GM08714 (cell line): ENCODE measurements around the gene L3MBTL4.

ENCODE experiments used
- H3K4me3 ChIP-seq: fragments of 200-500 bp; sonication (Bioruptor generic); 2 replicates; pipeline ENCODE4 v1.5.1; 2014; ENCODE audit warnings: mild to moderate bottlenecking, low read length, inconsistent platforms
- ZNF274 ChIP-seq: IDR thresholded peaks from 2 replicates; pipeline ENCODE4 v1.6.1; 2012; ENCODE audit warnings: mild to moderate bottlenecking, low read depth, low read length

Gene L3MBTL4

GRCh38 chr18:5980721-5981120 lies 434.0 kb downstream of the L3MBTL4 start:
- no peak overlapping the region for H3K4me3 ChIP-seq
- no peak for TF ChIP-seq ZNF274

GRCh38 chr18:5979971-5980457 lies 434.7 kb downstream of the L3MBTL4 start:
- no peak for TF ChIP-seq ZNF274
- no peak overlapping the region for H3K4me3 ChIP-seq

- no peak overlapping the region for H3K4me3 ChIP-seq
- no peak for TF ChIP-seq ZNF274
Measured at GRCh38 chr18:5979176-5979888, 435.4 kb downstream of the L3MBTL4 start.

GRCh38 chr18:5977022-5977421 lies 437.7 kb downstream of the L3MBTL4 start:
- H3K4me3 ChIP-seq: no peak overlapping the region
- no peak for TF ChIP-seq ZNF274

- H3K4me3 ChIP-seq: peak overlapping the region; percentile 48; the same call in 1 of the 2 replicates
- TF ChIP-seq ZNF274: no peak
Measured at GRCh38 chr18:5975111-5976002, 439.4 kb downstream of the L3MBTL4 start.

GRCh38 chr18:5974696-5975095 lies 440.0 kb downstream of the L3MBTL4 start:
- no peak overlapping the region for H3K4me3 ChIP-seq
- TF ChIP-seq ZNF274: no peak

- no peak overlapping the region for H3K4me3 ChIP-seq
- no peak for TF ChIP-seq ZNF274
Measured at GRCh38 chr18:5973099-5973498, 441.6 kb downstream of the L3MBTL4 start.

GRCh38 chr18:5972298-5972697 lies 442.4 kb downstream of the L3MBTL4 start:
- H3K4me3 ChIP-seq: no peak overlapping the region
- no peak for TF ChIP-seq ZNF274

GRCh38 chr18:5969989-5970403 lies 444.7 kb downstream of the L3MBTL4 start:
- H3K4me3 ChIP-seq: no peak overlapping the region
- TF ChIP-seq ZNF274: no peak

- TF ChIP-seq ZNF274: no peak
- no peak overlapping the region for H3K4me3 ChIP-seq
Measured at GRCh38 chr18:5969355-5969988, 445.2 kb downstream of the L3MBTL4 start.

- TF ChIP-seq ZNF274: no peak
- H3K4me3 ChIP-seq: no peak overlapping the region
Measured at GRCh38 chr18:5967666-5968065, 447.0 kb downstream of the L3MBTL4 start.

- TF ChIP-seq ZNF274: no peak
- H3K4me3 ChIP-seq: no peak overlapping the region
Measured at GRCh38 chr18:5967007-5967406, 447.7 kb downstream of the L3MBTL4 start.

- TF ChIP-seq ZNF274: no peak
- H3K4me3 ChIP-seq: no peak overlapping the region
Measured at GRCh38 chr18:5966514-5966913, 448.2 kb downstream of the L3MBTL4 start.

GRCh38 chr18:5964996-5965395 lies 449.7 kb downstream of the L3MBTL4 start:
- TF ChIP-seq ZNF274: no peak
- H3K4me3 ChIP-seq: no peak overlapping the region
